CD4-positive, alpha-beta T cell (primary cell): ENCODE measurements around the gene TMEM132D. TPM values are rescaled to one million over a fixed set of nuclear protein-coding genes. Genes with fewer than 3 reads are reported as not detected.

Experiments used
- ATAC-seq: fragments of 200-7000 bp; cut with Tn5 transposase; one replicate; pipeline ENCODE4 v1.10.0; 2022; ENCODE audit warnings: mild to moderate bottlenecking; ENCODE audit not compliant: poor library complexity
- CTCF ChIA-PET: fragments of 350-600 bp; sonication (Branson Sonifier 250); formaldehyde crosslinking; loops from one replicate; lab custom pipeline; 2021; ENCODE audit warnings: antibody characterized with exemption, inconsistent platforms; lab: Charles Lee
- POLR2A ChIA-PET: fragments of 350-600 bp; sonication (Branson Sonifier 250); formaldehyde crosslinking; loops from one replicate; lab custom pipeline; 2021; ENCODE audit warnings: antibody characterized with exemption, inconsistent platforms; lab: Charles Lee
- DNase-seq, 14 experiments: peaks; one replicate each; pipeline ENCODE4 v3.0.0-alpha.2; 2013 to 2020; ENCODE audit warnings: mixed read lengths in 2 of 14
- H3K27ac ChIP-seq, 2 donors: one replicate each; pipeline versions ENCODE4 v1.5.1 to v1.7.0; 2013; ENCODE audit warnings: low read length in 2 of 2, low read depth in 1 of 2, mild to moderate bottlenecking in 1 of 2
- H3K27me3 ChIP-seq, 2 experiments: 1 replicate in 1 of 2; 2 replicates in 1 of 2; pipeline versions ENCODE4 v1.6.1 to v1.7.0; 2013; ENCODE audit warnings: low read length in 2 of 2, control low read depth in 1 of 2, mild to moderate bottlenecking in 1 of 2, moderate library complexity in 1 of 2; ENCODE audit not compliant: insufficient read depth in 2 of 2, control insufficient read depth in 1 of 2
- H3K36me3 ChIP-seq: one replicate; pipeline ENCODE4 v1.6.1; 2013; ENCODE audit warnings: low read length, control low read depth; ENCODE audit not compliant: insufficient read depth
- H3K4me1 ChIP-seq: one replicate; pipeline ENCODE4 v1.6.1; 2013; ENCODE audit warnings: low read length, control low read depth; ENCODE audit not compliant: insufficient read depth
- H3K4me3 ChIP-seq: one replicate; pipeline ENCODE4 v1.5.1; 2013; ENCODE audit warnings: mild to moderate bottlenecking, low read length, moderate library complexity
- H3K9me3 ChIP-seq, 2 experiments: 1 replicate in 1 of 2; 2 replicates in 1 of 2; pipeline versions ENCODE4 v1.6.1 to v1.7.0; 2013; ENCODE audit warnings: low read length in 2 of 2, mild to moderate bottlenecking in 2 of 2, control low read depth in 1 of 2, moderate library complexity in 1 of 2; ENCODE audit not compliant: control insufficient read depth in 1 of 2, insufficient read depth in 1 of 2
- H3K27ac Mint-ChIP-seq: one replicate; pipeline ENCODE4 v1.8.0; 2020; ENCODE audit warnings: mixed read lengths
- H3K27me3 Mint-ChIP-seq: one replicate; pipeline ENCODE4 v1.8.0; 2021; ENCODE audit warnings: mixed read lengths
- H3K36me3 Mint-ChIP-seq: one replicate; pipeline ENCODE4 v1.8.0; 2021; ENCODE audit warnings: low read depth, mixed read lengths
- H3K4me1 Mint-ChIP-seq: one replicate; pipeline ENCODE4 v1.8.0; 2021; ENCODE audit warnings: low read depth, mixed read lengths
- H3K4me3 Mint-ChIP-seq: one replicate; pipeline ENCODE4 v1.8.0; 2020; ENCODE audit warnings: mild to moderate bottlenecking, mixed read lengths
- H3K9me3 Mint-ChIP-seq: one replicate; pipeline ENCODE4 v1.8.0; 2020; ENCODE audit warnings: mixed read lengths
- CTCF ChIP-seq: fragments of 200-600 bp; IDR thresholded peaks from one replicate; pipeline ENCODE4 v1.8.0; 2022; ENCODE audit warnings: antibody characterized with exemption, mild to moderate bottlenecking
- intact Hi-C, 2 experiments: fragments of 100-400 bp; cut with DNase I in 1 of 2; cut with micrococcal nuclease in 1 of 2; formaldehyde crosslinking; loops; one replicate each; pipeline versions ENCODE4 v1.15.1 to v1.9.0; 2023 to 2025; cut with DNase I, micrococcal nuclease
- total RNA-seq, 174 experiments: library from RNA in 2 of 174; stranded (reverse) in 2 of 174; gene quantifications; one replicate each; pipeline ENCODE4 v1.2.3 and lab custom pipeline; 2021 to 2026

The TMEM132D gene
- total RNA-seq, 2 experiments from 2014 or later, result not detected

- H3K27ac ChIP-seq, result no peak overlapping the region
- H3K36me3 Mint-ChIP-seq, result no peaks in the 10 kb centered on the region
- no peak overlapping the region for H3K4me3 Mint-ChIP-seq
- H3K4me1 Mint-ChIP-seq, result no peaks in the 10 kb centered on the region
- ATAC-seq (no peak), DNase-seq (no peak)
- H3K4me3 ChIP-seq, result no peak overlapping the region
- ChIA-PET CTCF (no interaction called here), POLR2A (no interaction called here)
- intact Hi-C loops, result no loop called here
- peaks cover 3 to 4% of the 10 kb centered on the region in 2 experiments for H3K9me3 ChIP-seq
- H3K27me3 Mint-ChIP-seq, result no peaks in the 10 kb centered on the region
- no peak overlapping the region for H3K27ac Mint-ChIP-seq
- peaks cover 19% of the 10 kb centered on the region for H3K9me3 Mint-ChIP-seq
- H3K36me3 ChIP-seq, result no peaks in the 10 kb centered on the region
- no peak for TF ChIP-seq CTCF
- no peaks in the 10 kb centered on the region for H3K27me3 ChIP-seq
- no peaks in the 10 kb centered on the region for H3K4me1 ChIP-seq
These were observed 688.3 kb downstream of the TMEM132D start for GRCh38 chr12:129215556-129215955.

GRCh38 chr12:129213551-129213950 lies 690.3 kb downstream of the TMEM132D start:
- DNase-seq (no peak), ATAC-seq (no peak)
- Histone ChIP-seq H3K4me3 (no peak overlapping the region), H3K27me3 (no peaks in the 10 kb centered on the region), H3K27ac (no peak overlapping the region), H3K4me1 (no peaks in the 10 kb centered on the region), H3K9me3 (peaks cover 0 to 11% of the 10 kb centered on the region in 2 experiments), H3K36me3 (no peaks in the 10 kb centered on the region)
- Mint-ChIP-seq H3K9me3 (peaks cover 18% of the 10 kb centered on the region), H3K4me3 (no peak overlapping the region), H3K27ac (no peak overlapping the region), H3K36me3 (no peaks in the 10 kb centered on the region), H3K27me3 (no peaks in the 10 kb centered on the region), H3K4me1 (no peaks in the 10 kb centered on the region)
- TF ChIP-seq CTCF, result no peak
- intact Hi-C loops, result no loop called here
- CTCF ChIA-PET, result no interaction called here
- POLR2A ChIA-PET, result no interaction called here

- no peaks in the 10 kb centered on the region for H3K27me3 Mint-ChIP-seq
- no peak overlapping the region for H3K4me3 Mint-ChIP-seq
- Histone ChIP-seq H3K4me1 (no peaks in the 10 kb centered on the region), H3K4me3 (no peak overlapping the region), H3K27me3 (no peaks in the 10 kb centered on the region), H3K9me3 (peaks cover 0 to 14% of the 10 kb centered on the region in 2 experiments), H3K27ac (no peak overlapping the region), H3K36me3 (no peaks in the 10 kb centered on the region)
- H3K27ac Mint-ChIP-seq, result no peak overlapping the region
- peaks cover 16% of the 10 kb centered on the region for H3K9me3 Mint-ChIP-seq
- H3K36me3 Mint-ChIP-seq, result no peaks in the 10 kb centered on the region
- TF ChIP-seq CTCF, result no peak
- POLR2A ChIA-PET, result no interaction called here
- ATAC-seq, result no peak
- intact Hi-C loops, result no loop called here
- no peaks in the 10 kb centered on the region for H3K4me1 Mint-ChIP-seq
- CTCF ChIA-PET, result no interaction called here
- DNase-seq, result no peak
These were observed 691.8 kb downstream of the TMEM132D start for GRCh38 chr12:129211862-129212630.
